T-cell (primary cell): ENCODE results near the gene PFN2. TPM values are rescaled to one million over a fixed set of nuclear protein-coding genes. Genes with fewer than 3 reads are reported as not detected.
"Not testable (repeated sequence)": the region's sequence is repeated elsewhere in the genome, so short reads cannot be mapped to it uniquely, and the experiment has no call there.

ENCODE experiments used
- ATAC-seq, 4 experiments: fragments of 200-7000 bp in 3 of 4; fragments of 150-1000 bp in 1 of 4; cut with Tn5 transposase; replicated peaks in 1 of 4; 1 replicate in 3 of 4; 2 replicates in 1 of 4; pipeline ENCODE4 v1.10.0; 2021; ENCODE audit warnings: moderate library complexity in 3 of 4, mild to moderate bottlenecking in 2 of 4, moderate number of reproducible peaks in 1 of 4
- CTCF ChIA-PET, 2 donors: fragments of 300-600 bp; sonication (Branson Sonifier 250); formaldehyde crosslinking; loops; one replicate each; lab custom pipeline; 2022; ENCODE audit warnings: antibody characterized with exemption in 2 of 2; lab: Charles Lee
- POLR2A ChIA-PET, 2 donors: fragments of 300-600 bp; sonication (Branson Sonifier 250); formaldehyde crosslinking; loops; one replicate each; lab custom pipeline; 2022; ENCODE audit warnings: antibody characterized with exemption in 2 of 2; lab: Charles Lee
- DNase-seq, 35 experiments: peaks; one replicate each; pipeline versions ENCODE4 v3.0.0 to v3.0.0-alpha.2; 2013 to 2023
- H3K27ac ChIP-seq: one replicate; pipeline ENCODE4 v1.5.1; 2013; ENCODE audit warnings: low read length
- H3K27me3 ChIP-seq, 2 experiments: replicated peaks in 1 of 2; 1 replicate in 1 of 2; 2 replicates in 1 of 2; pipeline versions ENCODE4 v1.6.1 to v1.7.0; 2013; ENCODE audit warnings: low read length in 1 of 2, mixed read lengths in 1 of 2; ENCODE audit not compliant: control insufficient read depth in 2 of 2, insufficient read depth in 2 of 2; ENCODE audit errors: extremely low read depth in 1 of 2
- H3K36me3 ChIP-seq, 2 donors: 1 replicate in 1 of 2; 2 replicates in 1 of 2; pipeline versions ENCODE4 v1.6.1 to v1.7.0; 2013; ENCODE audit warnings: low read length in 1 of 2; ENCODE audit not compliant: control insufficient read depth in 2 of 2, insufficient read depth in 1 of 2; ENCODE audit errors: extremely low read depth in 1 of 2
- H3K4me1 ChIP-seq, 2 experiments: 1 replicate in 1 of 2; 2 replicates in 1 of 2; pipeline versions ENCODE4 v1.6.1 to v1.7.0; 2013; ENCODE audit warnings: low read length in 2 of 2, mixed read lengths in 1 of 2; ENCODE audit not compliant: insufficient read depth in 2 of 2, control insufficient read depth in 1 of 2; ENCODE audit errors: extremely low read depth in 1 of 2
- H3K4me3 ChIP-seq, 2 donors: 1 replicate in 1 of 2; 2 replicates in 1 of 2; pipeline versions ENCODE4 v1.5.1 to v1.7.0; 2013; ENCODE audit warnings: mild to moderate bottlenecking in 2 of 2, low read length in 1 of 2, moderate library complexity in 1 of 2; ENCODE audit not compliant: control insufficient read depth in 1 of 2; ENCODE audit errors: extremely low read depth in 1 of 2
- H3K9me3 ChIP-seq: 2 replicates; pipeline ENCODE4 v1.7.0; 2013
- H3K27ac Mint-ChIP-seq, 2 donors: one replicate each; pipeline ENCODE4 v1.8.0; 2020 to 2021; ENCODE audit warnings: mild to moderate bottlenecking in 2 of 2, mixed read lengths in 2 of 2
- H3K27me3 Mint-ChIP-seq, 2 donors: one replicate each; pipeline ENCODE4 v1.8.0; 2021 to 2022; ENCODE audit warnings: mixed read lengths in 2 of 2
- H3K36me3 Mint-ChIP-seq: one replicate; pipeline ENCODE4 v1.8.0; 2021; ENCODE audit warnings: mixed read lengths
- H3K4me1 Mint-ChIP-seq, 3 donors: one replicate each; pipeline ENCODE4 v1.8.0; 2020 to 2022; ENCODE audit warnings: mixed read lengths in 3 of 3, mild to moderate bottlenecking in 1 of 3
- H3K4me3 Mint-ChIP-seq, 3 donors: one replicate each; pipeline ENCODE4 v1.8.0; 2020 to 2022; ENCODE audit warnings: mild to moderate bottlenecking in 3 of 3, mixed read lengths in 3 of 3, moderate library complexity in 3 of 3
- H3K9me3 Mint-ChIP-seq, 3 donors: one replicate each; pipeline ENCODE4 v1.8.0; 2020 to 2022; ENCODE audit warnings: mixed read lengths in 3 of 3
- WGBS: methylation state at CpG from one replicate; pipeline ENCODE4 v1.1.5; 2013; ENCODE audit warnings: missing lambda C conversion rate; ENCODE audit not compliant: insufficient coverage; 5-methylcytosine and 5-hydroxymethylcytosine counted together
- total RNA-seq, 35 experiments: library from RNA in 6 of 35; stranded (reverse) in 6 of 35; fragments of 120-200 nt in 1 of 35; gene quantifications; one replicate each; pipeline versions ENCODE4 v1.2.1 to v1.2.4 and lab custom pipeline; 2013 to 2026

Gene PFN2
- total RNA-seq, 5 donors from 2014 or later (not counting 1 experiment from before 2014, with no cell fraction given), result 7.4 to 12.9 (median 9.4) TPM

DNA sequence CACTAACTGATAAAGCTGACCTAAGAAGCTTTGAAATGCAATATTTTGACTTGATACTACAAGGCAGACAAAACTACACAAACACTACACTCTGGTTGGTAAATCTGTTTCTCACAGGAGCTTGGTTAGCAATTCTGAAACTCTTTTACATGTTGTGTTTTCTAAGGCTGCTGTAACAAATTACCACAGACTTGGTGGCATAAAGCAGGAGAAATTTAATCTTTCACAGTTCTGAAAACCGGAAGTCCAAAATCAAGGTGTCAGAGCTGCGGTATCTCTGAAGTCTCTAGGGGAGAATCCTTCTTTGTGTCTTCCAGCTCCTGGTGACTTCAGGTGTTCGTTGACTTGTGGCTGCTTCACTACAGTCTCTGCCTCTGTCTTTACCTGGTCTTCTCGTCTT, 12.9 kb upstream of the PFN2 start:
- no peaks in the 10 kb centered on the region for H3K36me3 ChIP-seq
- no peaks in the 10 kb centered on the region for H3K27me3 ChIP-seq
- no peak overlapping the region for H3K27ac ChIP-seq
- no peak overlapping the region for H3K27ac Mint-ChIP-seq
- no peaks in the 10 kb centered on the region for H3K9me3 Mint-ChIP-seq
- CTCF ChIA-PET, result interaction anchor here in 1 of 2 donors (0.5 kb wide), 1 partner anchor 512 kb away, joined by 3 read pairs; no protein-coding TSS in a partner anchor
- 86% methylated on average over 2 of the region's 4 CpGs for WGBS
- no peak for ATAC-seq
- DNase-seq, result no peak
- no peaks in the 10 kb centered on the region for H3K4me1 ChIP-seq
- no peaks in the 10 kb centered on the region for H3K4me1 Mint-ChIP-seq
- no peaks in the 10 kb centered on the region for H3K9me3 ChIP-seq
- H3K4me3 Mint-ChIP-seq, result no peak overlapping the region
- peaks cover 13 to 14% of the 10 kb centered on the region in 2 donors for H3K27me3 Mint-ChIP-seq
- H3K36me3 Mint-ChIP-seq, result no peaks in the 10 kb centered on the region
- POLR2A ChIA-PET, result no interaction called here
- H3K4me3 ChIP-seq, result no peak overlapping the region

DNA sequence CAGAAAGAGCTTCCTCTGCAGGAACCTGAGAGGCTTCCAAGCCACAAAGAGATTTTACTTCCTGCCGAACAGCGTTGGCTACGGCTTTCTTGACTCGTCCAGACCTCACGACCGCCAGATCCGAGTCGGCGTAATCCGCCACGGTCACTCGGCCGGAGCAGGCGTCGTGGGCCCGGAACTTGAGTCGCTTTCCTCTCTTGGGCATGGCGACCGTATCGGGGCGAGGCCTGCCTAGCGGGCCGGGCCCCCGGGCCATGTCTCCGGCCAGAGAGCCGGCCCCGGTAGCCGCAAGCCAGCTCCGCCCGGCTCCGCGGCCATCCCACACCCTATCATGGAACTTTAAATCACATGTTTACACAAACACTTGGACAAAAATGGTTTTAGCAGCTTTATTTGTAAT, 12.4 kb upstream of the PFN2 start:
- H3K4me1 Mint-ChIP-seq, H3K9me3 ChIP-seq, H3K4me3 ChIP-seq, DNase-seq, H3K9me3 Mint-ChIP-seq, H3K36me3 Mint-ChIP-seq, H3K27ac ChIP-seq, H3K4me1 ChIP-seq, ATAC-seq, H3K4me3 Mint-ChIP-seq, POLR2A ChIA-PET, H3K27me3 ChIP-seq, CTCF ChIA-PET, H3K36me3 ChIP-seq, H3K27ac Mint-ChIP-seq: not testable (repeated sequence)
- H3K27me3 Mint-ChIP-seq, result peaks cover 9 to 14% of the 10 kb centered on the region in 2 donors
- 93% methylated on average over 21 of the region's 32 CpGs for WGBS

DNA sequence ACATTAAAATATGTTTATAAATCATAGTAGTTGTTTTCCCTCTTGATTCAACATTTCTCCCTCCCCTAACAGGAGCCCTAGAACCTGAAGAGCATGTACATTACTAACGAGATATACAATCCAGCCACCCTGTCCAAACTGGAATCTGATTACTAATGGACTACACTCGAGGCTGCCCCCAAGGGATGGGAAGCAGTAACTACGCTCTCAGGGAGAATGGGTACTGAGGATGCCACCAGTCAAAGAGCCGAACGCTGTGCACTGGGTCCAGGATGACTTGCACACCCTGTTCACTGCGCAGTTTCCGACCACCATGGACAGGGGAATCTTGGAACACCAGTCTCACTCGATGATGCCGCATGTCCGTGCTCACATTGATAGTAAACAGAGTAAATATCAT, 11.3 kb upstream of the PFN2 start:
- no CpG with 5 or more reads among the region's 10 CpGs for WGBS
- H3K36me3 ChIP-seq, H3K27ac Mint-ChIP-seq, DNase-seq, POLR2A ChIA-PET, H3K27ac ChIP-seq, H3K9me3 Mint-ChIP-seq, H3K36me3 Mint-ChIP-seq, H3K9me3 ChIP-seq, H3K4me3 ChIP-seq, H3K4me1 ChIP-seq, H3K4me3 Mint-ChIP-seq, H3K4me1 Mint-ChIP-seq, H3K27me3 ChIP-seq: not testable (repeated sequence)
- CTCF ChIA-PET, result interaction anchor here in 1 of 2 donors (0.7 kb wide), 1 partner anchor 14 kb away, joined by 3 read pairs; no protein-coding TSS in a partner anchor
- ATAC-seq, result peak in 3 of 4 experiments; percentile 38 to 46 (median 45)
- peaks cover 5 to 11% of the 10 kb centered on the region in 2 donors for H3K27me3 Mint-ChIP-seq

DNA sequence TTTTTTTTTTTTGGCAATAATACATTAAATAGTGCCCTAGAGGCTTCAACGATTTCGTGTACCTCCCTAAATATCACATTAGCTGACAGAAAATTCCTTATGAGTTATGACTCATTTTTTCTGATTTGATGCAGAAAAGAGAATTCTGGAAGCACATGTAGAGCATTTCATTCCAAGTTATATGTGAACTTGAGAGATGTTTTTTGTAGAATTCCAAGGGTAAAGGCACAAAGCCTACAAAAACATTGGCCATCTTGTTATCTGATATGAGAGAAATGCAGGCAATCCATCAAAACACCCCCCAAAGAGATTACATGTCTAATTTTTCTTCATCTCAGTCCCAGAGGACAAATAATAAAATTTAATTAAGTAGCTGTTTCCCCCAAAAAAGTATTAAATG, 6.7 kb upstream of the PFN2 start:
- Mint-ChIP-seq H3K9me3 (no peaks in the 10 kb centered on the region), H3K36me3 (no peaks in the 10 kb centered on the region), H3K27me3 (peaks cover 7 to 13% of the 10 kb centered on the region in 2 donors), H3K4me1 (peaks cover 0 to 4% (median under 1%) of the 10 kb centered on the region in 3 donors), H3K4me3 (no peak overlapping the region), H3K27ac (no peak overlapping the region)
- Histone ChIP-seq H3K9me3 (no peaks in the 10 kb centered on the region), H3K4me3 (no peak overlapping the region), H3K36me3 (no peaks in the 10 kb centered on the region), H3K4me1 (no peaks in the 10 kb centered on the region), H3K27ac (no peak overlapping the region), H3K27me3 (peaks cover 0 to 6% of the 10 kb centered on the region in 2 experiments)
- ATAC-seq, result no peak
- DNase-seq, result no peak
- ChIA-PET POLR2A (interaction anchor here in 1 of 2 donors (0.6 kb wide), 1 partner anchor 129 kb away, joined by 3 read pairs; no protein-coding TSS in a partner anchor), CTCF (interaction anchor here (0.6 to 1.5 kb wide), 3 partner anchors 10 to 39 kb away, joined by 3 to 5 read pairs (median 3); no protein-coding TSS in a partner anchor)
- WGBS, result no CpG with 5 or more reads among the region's 2 CpGs

DNA sequence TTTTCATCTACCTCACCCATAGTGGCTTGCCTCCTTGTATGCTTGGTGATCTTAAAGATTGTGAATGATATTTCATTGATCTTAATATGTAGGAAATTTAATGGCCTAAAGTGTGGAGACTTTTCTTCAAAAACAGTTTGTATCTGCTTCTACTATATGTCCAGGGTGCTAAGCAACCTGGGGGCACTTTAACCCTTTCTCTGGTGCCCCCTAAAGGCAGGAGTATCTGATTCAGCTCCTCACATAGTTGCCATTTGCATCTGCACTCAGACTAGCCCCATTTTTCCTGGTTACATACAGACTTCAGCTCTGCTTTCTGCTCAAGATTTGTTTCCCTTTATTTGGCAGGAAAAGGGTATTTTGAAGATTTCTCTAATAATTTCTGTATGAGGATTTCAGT, 5.2 kb upstream of the PFN2 start:
- peaks cover 4 to 5% of the 10 kb centered on the region in 2 experiments for H3K4me1 ChIP-seq
- peaks cover 5 to 12% of the 10 kb centered on the region in 2 experiments for H3K27me3 ChIP-seq
- Mint-ChIP-seq H3K27ac (no peak overlapping the region), H3K27me3 (peaks cover 16 to 21% of the 10 kb centered on the region in 2 donors), H3K36me3 (no peaks in the 10 kb centered on the region), H3K4me1 (peaks cover 8 to 13% (median 9%) of the 10 kb centered on the region in 3 donors), H3K9me3 (no peaks in the 10 kb centered on the region), H3K4me3 (no peak overlapping the region)
- no peak overlapping the region for H3K4me3 ChIP-seq
- no peaks in the 10 kb centered on the region for H3K9me3 ChIP-seq
- ATAC-seq, result no peak
- no peak overlapping the region for H3K27ac ChIP-seq
- no peak for DNase-seq
- POLR2A ChIA-PET, result no interaction called here
- CTCF ChIA-PET, result interaction anchor here in 1 of 2 donors (1.2 kb wide), 1 partner anchor 208 kb away, joined by 3 read pairs; no protein-coding TSS in a partner anchor
- H3K36me3 ChIP-seq, result no peaks in the 10 kb centered on the region

DNA sequence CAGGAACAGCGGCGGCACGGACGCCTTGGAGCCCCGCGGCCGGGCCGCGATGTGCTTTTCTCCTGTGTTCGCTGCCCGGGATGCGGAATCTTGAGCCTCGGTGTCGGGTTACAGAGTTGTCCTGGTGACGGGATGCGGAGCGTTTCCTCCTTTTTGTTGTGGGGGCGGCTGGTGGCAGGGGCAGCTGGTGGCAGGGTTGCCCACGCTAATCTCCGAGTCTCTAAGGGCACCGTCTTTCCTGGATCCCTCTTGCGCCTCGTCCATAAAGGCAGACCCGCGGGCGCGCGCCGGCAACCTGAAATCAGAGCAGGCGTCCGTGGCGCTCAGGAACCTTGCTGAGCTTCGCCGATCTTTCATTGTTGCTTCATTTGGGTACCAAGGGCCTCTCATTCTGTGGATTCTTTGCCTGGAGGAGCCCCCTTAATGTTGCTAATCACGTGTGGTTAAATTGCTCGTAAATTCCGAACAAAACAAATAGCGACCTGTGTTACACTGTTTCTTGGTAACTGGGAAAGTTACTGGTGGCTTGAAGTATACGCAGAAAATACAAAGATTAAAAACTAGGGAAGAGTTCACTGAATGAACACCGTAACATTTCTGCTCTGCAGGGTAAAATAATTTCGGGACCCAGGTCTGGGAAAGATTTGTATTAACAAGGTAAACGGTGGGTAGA, 844 bp upstream of the PFN2 start:
- Mint-ChIP-seq H3K4me1 (peaks cover 21 to 26% (median 25%) of the 10 kb centered on the region in 3 donors), H3K9me3 (no peaks in the 10 kb centered on the region), H3K36me3 (no peaks in the 10 kb centered on the region), H3K27me3 (peaks cover 16 to 21% of the 10 kb centered on the region in 2 donors), H3K27ac (peak overlapping the region; percentile 55 to 68), H3K4me3 (peak overlapping the region; percentile 90 to 95 (median 93))
- Histone ChIP-seq H3K36me3 (no peaks in the 10 kb centered on the region), H3K9me3 (no peaks in the 10 kb centered on the region), H3K4me1 (peaks cover 4 to 10% of the 10 kb centered on the region in 2 experiments), H3K27ac (no peak overlapping the region), H3K4me3 (peak overlapping the region; percentile 63 to 86), H3K27me3 (peaks cover 5 to 12% of the 10 kb centered on the region in 2 experiments)
- ChIA-PET CTCF (interaction anchor here in 1 of 2 donors (0.8 kb wide), 1 partner anchor 35 kb away, joined by 3 read pairs; no protein-coding TSS in a partner anchor), POLR2A (no interaction called here)
- DNase-seq (peak in 28 of 35 experiments; percentile 1 to 46 (median 18)), ATAC-seq (peak; percentile 11 to 28 (median 18))
- under 1% methylated on average over 39 of the region's 42 CpGs for WGBS
